Small intestine (tissue), 7 donors: Measurements from ENCODE around the gene FAF1. TPM values are rescaled to one million over a fixed set of nuclear protein-coding genes. Genes with fewer than 3 reads are reported as not detected.

Experiments used
- DNase-seq, 2 donors: peaks; one replicate each; pipeline versions ENCODE4 v3.0.0 to v3.0.0-alpha.2; 2013
- FAIRE-seq: peaks from 2 replicates; lab custom pipeline; 2012; peaks lifted over from hg19 to GRCh38; lab: Jason Lieb, UNC
- H3K27ac ChIP-seq, 3 donors: one replicate each; pipeline ENCODE4 v1.5.1; 2013; ENCODE audit warnings: low read length in 2 of 3, mild to moderate bottlenecking in 2 of 3, control low read depth in 1 of 3, inconsistent platforms in 1 of 3, low read depth in 1 of 3, moderate library complexity in 1 of 3
- H3K27me3 ChIP-seq, 3 donors: one replicate each; pipeline ENCODE4 v1.6.1; 2013; ENCODE audit warnings: low read length in 3 of 3, inconsistent platforms in 1 of 3; ENCODE audit not compliant: control insufficient read depth in 3 of 3, insufficient read depth in 3 of 3
- H3K36me3 ChIP-seq, 3 donors: one replicate each; pipeline ENCODE4 v1.6.1; 2013; ENCODE audit warnings: low read length in 3 of 3, inconsistent platforms in 1 of 3, low read depth in 1 of 3, mild to moderate bottlenecking in 1 of 3, moderate library complexity in 1 of 3; ENCODE audit not compliant: control insufficient read depth in 3 of 3, insufficient read depth in 2 of 3
- H3K4me1 ChIP-seq, 3 donors: one replicate each; pipeline ENCODE4 v1.6.1; 2013; ENCODE audit warnings: low read length in 2 of 3, inconsistent platforms in 1 of 3, low read depth in 1 of 3, mild to moderate bottlenecking in 1 of 3, moderate library complexity in 1 of 3; ENCODE audit not compliant: control insufficient read depth in 3 of 3, insufficient read depth in 2 of 3
- H3K4me3 ChIP-seq, 3 donors: one replicate each; pipeline ENCODE4 v1.5.1; 2013; ENCODE audit warnings: low read length in 3 of 3, control low read depth in 1 of 3, inconsistent platforms in 1 of 3, low read depth in 1 of 3, mild to moderate bottlenecking in 1 of 3, moderate library complexity in 1 of 3
- H3K9me3 ChIP-seq, 2 donors: one replicate each; pipeline ENCODE4 v1.6.1; 2013; ENCODE audit warnings: low read depth in 1 of 2, low read length in 1 of 2; ENCODE audit not compliant: control insufficient read depth in 2 of 2, insufficient read depth in 1 of 2
- WGBS, 3 donors: extraction: QIAGEN DNeasy Blood & Tissue Kit; methylation state at CpG; one replicate each; pipeline ENCODE4 v1.1.7; 2013; 5-methylcytosine and 5-hydroxymethylcytosine counted together
- polyA plus RNA-seq, 4 donors: library from polyadenylated mRNA; stranded (reverse) in 3 of 4; unstranded in 1 of 4; fragments of 200-250 nt in 3 of 4; fragments of 120-200 nt in 1 of 4; gene quantifications; one replicate each; pipeline versions ENCODE4 v1.2.1 to v1.2.3, GENCODE V29; 2013
- donor health status: healthy with polysubstance abuse.
- donor health status: control.
- donor health status: control.
- donor health status: Bipolar disorder and iron deficiency.
- donor health status: healthy.

The FAF1 gene
- polyA plus RNA-seq, 4 donors, result 19.5 to 46.3 (median 32.5) TPM

- H3K4me3 ChIP-seq, result no peak overlapping the region
- WGBS, 3 donors, result 81 to 89% (median 84%) methylated on average over 4 of the region's 4 CpGs
- no peak overlapping the region for H3K27ac ChIP-seq
- DNase-seq, result no peak
- H3K9me3 ChIP-seq, result peaks cover 0 to 3% of the 10 kb centered on the region in 2 donors
- no peaks in the 10 kb centered on the region for H3K36me3 ChIP-seq
- no peaks in the 10 kb centered on the region for H3K4me1 ChIP-seq
- peaks cover 0 to 2% (median 0%) of the 10 kb centered on the region in 3 donors for H3K27me3 ChIP-seq
- FAIRE-seq, result no peak
Observed at GRCh38 chr1:50405814-50406213, 554.3 kb downstream of the FAF1 start.

- FAIRE-seq (no peak), DNase-seq (no peak)
- Histone ChIP-seq H3K9me3 (no peaks in the 10 kb centered on the region), H3K4me3 (no peak overlapping the region), H3K4me1 (no peaks in the 10 kb centered on the region), H3K36me3 (no peaks in the 10 kb centered on the region), H3K27ac (no peak overlapping the region), H3K27me3 (peaks cover 0 to 3% (median 0%) of the 10 kb centered on the region in 3 donors)
- 11 to 51% (median 38%) methylated on average over 2 of the region's 2 CpGs for WGBS, 3 donors
Observed at GRCh38 chr1:50393522-50394120, 566.4 kb downstream of the FAF1 start.

Other genes with a start within 250 kb of the FAF1 start
- gene CDKN2C, start 10.0 kb upstream of the FAF1 start, polyA plus RNA-seq, result 10 to 100 TPM in 3 of 4 donors, 1 to 10 TPM in 1; 3.9 to 18.3 (median 13.8) TPM
- gene C1orf185, start 142.0 kb upstream of the FAF1 start, polyA plus RNA-seq, result not detected